SKM-1 (cell line): ENCODE results near the gene HSD17B12.
"Not testable (repeated sequence)": the region's sequence is repeated elsewhere in the genome, so short reads cannot be mapped to it uniquely, and the experiment has no call there.

Experiments
- DNase-seq: peaks from one replicate; lab custom pipeline; 2025; ENCODE audit not compliant: unreplicated experiment; lab: John Stamatoyannopoulos, UW

Gene HSD17B12

DNA sequence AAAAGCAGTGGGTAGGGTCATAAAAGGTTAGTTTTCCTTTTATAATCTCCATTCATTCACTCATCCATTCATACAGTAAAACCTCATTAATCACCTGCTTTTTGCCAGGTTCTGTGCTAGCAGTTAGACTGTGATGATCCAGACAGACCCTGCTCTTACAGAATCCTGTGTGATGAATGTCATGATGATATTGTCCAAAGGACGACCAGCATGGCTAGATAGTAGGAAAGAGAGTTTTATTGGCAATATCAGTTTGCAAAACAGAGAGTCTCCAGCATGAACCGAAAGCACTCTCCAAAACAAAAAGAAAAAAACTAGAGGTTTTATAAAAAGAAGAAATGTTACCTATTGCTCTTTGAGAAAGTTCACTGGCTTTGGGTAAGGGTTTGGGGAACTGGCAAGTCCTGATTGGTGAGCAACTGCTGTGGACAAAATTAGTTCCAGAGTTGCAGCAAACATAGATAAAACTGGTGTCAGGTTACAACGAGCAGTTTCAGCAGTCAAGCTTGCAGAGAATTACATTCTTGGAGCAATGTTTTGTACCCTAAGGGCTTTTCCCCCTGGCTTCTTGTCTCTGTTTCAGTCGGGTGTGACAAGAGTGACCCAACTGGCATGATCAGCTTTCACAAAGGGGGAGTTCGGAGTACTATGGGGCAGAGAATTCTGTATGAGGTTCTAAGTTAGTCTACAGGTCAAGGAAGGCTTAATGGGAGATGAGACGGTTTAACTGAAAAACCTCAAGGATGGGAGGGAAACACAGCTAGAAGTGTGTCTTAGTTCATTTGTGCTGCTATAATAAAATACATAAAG lies 58.3 kb downstream of the HSD17B12 start:
- peak; percentile 33 for DNase-seq

DNA sequence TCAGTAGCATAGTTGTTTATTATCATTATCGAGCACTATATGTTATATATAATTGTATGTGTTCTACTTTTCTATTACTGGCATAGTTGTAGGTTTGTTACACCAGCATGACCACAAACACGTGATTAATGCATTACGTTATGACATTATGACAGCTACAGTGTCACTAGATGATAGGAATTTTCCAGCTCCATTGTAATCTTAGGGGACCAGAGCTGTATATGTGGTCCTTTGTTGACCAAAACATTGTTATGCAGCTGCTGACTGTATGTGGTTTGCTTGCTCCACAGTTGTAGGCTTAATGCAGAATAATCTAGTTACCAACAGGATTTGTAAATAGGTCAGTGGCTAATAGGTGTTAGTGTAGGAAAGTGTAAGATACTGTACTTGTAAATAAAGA lies 66.1 kb downstream of the HSD17B12 start:
- DNase-seq: no peak

DNA sequence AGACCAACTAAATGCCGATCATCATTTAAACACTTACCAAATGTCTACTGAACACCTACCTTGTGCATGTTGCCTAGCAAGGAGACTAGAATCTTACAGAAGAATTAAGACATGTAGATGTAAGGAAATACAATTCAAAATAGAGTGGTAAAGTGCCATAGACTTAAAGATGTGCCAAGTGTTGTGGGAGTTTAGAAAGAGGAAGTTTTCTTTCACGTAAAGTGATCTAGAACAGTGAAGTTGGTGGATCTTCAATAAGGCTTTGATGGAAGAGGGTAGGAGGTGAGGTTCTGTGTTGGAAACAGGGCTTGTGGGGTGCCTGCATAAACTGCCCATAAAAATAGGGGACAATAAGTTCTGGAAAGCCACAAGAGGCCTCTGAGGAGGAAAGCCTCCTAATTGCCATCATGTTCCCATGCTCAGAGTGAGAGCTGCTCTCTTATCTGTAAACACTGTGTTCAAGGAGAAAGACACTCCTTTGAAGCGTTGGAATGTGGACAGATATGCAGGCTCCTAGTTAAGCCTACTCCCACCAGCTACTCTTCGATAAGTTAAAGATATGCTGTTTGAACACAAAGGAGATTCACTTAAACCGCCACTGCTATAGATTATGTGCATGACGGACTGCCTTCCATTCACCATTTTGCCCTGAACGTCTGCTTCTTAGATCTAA lies 66.7 kb downstream of the HSD17B12 start:
- DNase-seq: no peak

DNA sequence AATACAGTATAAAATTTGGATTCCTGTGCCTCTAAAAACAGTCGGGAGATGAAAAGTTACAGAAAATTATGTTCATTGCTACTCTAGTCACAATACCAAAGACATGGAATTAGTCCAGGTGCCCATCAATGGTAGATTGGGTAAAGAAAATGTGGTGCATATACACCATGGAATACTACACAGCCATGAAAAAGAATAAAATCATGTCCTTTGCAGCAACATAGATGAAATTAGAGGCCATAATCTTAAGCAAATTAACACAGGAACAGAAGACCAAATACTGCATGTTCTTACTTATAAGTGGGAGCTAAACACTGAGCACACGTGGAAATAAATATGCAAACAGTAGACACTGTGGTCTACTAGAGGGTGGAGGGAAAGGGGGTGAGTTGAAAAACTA lies 67.6 kb downstream of the HSD17B12 start:
- no peak for DNase-seq

DNA sequence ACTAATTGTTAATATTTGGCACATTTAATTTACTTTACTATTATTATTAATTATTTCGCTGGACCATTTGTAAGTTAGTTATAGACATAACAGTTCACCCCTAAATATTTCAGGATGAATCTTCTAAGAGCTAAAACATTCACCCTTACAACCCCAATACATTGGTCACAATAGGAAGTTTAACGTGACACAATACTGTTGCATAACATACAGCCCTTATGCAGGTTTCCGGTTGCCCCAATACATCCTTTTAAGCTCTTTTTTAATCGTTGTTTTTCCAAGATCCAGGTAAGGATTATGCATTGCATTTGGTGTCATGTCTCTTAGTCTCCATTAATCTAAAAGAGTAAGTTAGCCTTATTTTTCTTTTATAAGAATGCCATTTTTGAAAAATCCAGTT lies 71.2 kb downstream of the HSD17B12 start:
- DNase-seq: no peak

DNA sequence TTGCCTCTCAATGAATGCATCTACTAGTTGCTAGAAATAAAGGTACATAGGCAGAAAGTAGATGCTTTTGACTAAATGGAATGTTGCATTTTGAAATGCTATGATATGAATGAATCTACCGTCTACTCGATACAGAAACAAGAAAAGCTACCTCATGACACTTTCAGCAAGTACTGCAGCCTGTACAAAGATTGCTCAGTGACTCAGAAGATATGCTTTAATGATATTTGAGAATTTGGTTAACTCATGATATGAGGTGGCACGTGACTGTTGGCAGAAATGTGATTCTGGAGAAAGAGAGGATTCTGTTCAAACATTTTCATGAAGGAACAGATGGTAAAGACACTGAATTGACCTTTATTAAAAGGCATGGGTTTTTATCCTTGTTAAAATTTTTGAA lies 76.0 kb downstream of the HSD17B12 start:
- DNase-seq: no peak

DNA sequence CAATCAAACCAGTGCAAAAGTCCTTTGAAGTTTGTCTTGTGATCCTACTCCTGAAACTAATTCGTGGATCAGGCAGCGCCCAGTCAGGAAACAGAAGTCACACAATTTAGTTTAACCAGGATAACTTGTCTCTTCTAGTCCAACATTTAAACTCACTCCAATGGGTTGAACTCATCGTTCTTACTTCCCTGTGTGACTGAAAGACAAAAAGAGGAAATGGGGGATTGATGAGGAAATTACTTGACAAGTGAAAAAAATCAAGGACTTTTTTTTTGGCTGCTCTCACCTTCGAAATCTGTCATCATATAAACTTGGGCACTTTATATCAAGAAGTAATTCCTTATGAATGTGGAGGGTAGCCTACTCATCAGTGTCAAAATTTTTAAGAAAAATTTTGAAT lies 78.4 kb downstream of the HSD17B12 start:
- peak; percentile 47 for DNase-seq

DNA sequence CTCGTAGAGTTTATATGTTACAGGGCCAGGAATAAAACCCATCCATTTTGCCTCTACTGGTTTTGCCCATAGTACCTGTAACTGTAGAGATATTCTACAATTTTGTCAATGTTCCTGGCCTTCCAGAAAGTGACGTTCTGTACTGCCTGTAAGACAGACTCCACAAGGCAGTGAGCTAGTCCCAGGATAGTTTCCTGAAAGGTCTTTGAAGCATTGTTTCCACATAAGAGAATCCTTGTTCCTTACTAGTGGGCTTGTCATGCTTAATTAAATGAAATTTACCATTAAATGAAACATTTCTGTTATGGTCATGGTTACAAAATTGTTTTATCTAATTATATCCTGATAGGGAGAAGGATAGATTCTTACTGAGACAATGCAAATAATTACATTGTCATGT lies 80.4 kb downstream of the HSD17B12 start:
- DNase-seq: no peak

DNA sequence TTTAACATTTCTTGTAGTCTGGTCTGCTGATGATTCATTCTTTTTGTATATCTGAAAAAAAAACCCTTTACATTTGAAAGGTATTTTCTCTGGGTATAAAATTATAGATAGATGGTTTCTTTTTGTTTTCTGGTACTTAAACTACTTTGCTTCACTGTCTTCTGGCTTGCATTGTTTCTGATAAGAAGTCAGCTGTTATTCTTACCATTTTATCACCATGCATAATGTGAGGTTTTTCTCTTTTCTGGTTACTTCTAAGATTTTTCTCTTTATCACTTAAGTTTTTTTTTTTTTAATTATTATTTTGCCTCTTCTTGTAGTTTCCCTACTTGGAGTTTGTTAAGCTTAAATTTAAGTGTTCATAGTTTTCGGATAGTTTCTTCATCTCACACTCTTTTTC lies 84.7 kb downstream of the HSD17B12 start:
- no peak for DNase-seq

DNA sequence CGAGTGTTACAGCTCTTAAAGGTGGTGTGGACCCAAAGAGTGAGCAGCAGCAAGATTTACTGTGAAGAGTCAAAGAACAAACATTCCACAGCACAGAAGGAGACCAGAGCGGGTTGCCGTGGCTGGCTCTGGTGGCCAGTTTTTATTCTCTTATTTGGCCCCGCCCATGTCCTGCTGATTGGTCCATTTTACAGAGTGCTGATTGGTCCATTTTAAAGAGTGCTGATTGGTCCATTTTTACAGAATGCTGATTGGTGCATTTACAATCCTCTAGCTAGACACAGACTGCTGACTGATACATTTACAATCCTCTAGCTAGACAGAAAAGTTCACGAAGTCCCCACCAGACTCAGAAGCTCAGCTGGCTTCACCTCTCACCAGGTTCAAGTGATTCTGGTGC lies 88.1 kb downstream of the HSD17B12 start:
- DNase-seq: not testable (repeated sequence)

DNA sequence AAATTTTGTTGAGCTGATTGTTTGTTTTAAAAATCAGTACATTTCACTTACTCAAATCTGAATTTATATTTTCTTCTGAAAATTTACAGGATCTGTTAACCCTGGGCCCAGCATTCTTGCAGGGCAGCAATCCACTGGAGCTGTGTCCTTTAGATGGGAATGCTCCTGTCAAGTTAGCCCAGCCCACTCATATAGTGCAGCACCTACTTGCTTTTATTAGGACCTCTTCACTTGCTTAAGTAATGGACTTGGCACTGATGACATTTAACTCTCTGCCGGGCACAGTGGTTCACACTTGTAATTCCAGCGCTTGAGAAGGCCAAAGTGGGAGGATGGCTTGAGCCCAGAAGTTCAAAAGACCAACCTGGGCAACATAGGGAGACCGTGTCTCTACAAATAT lies 89.6 kb downstream of the HSD17B12 start:
- DNase-seq: no peak

DNA sequence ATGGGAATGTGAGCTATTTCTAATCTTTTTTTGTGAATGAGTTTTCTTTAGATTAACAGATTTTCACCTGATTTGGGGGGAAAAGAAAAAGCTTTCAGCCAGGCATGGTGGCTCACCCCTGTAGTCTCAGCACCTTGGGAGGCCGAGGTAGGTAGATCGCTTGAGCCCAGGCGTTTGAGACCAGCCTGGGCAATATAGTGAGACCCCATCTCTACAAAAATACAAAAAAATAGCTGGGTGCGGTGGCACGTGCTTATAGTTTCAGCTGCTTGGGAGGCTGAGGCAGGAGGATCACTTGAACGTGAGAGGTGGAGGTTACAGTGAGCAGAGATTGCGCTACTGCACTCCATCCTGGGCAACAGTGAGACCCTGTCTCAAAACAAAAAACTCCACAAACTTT lies 92.2 kb downstream of the HSD17B12 start:
- no peak for DNase-seq

DNA sequence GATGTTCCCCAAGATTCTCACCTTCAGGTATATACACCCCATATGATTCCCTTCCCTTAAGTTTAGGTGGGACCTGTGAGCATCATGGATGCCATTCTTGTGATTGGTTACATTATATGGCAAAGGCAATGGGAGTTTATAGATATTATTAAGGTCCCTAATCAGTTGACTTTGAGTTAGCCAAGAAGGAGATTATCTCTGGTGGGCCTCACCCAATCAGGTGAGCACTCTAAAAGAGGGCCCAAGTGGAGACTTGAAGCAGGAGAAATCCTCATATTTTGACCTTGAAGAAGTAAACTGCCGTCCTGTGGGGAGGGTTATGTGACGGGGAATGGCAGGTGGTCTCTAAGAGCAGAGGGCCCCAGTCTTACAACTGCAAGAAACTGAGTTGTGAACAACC lies 94.2 kb downstream of the HSD17B12 start:
- no peak for DNase-seq

DNA sequence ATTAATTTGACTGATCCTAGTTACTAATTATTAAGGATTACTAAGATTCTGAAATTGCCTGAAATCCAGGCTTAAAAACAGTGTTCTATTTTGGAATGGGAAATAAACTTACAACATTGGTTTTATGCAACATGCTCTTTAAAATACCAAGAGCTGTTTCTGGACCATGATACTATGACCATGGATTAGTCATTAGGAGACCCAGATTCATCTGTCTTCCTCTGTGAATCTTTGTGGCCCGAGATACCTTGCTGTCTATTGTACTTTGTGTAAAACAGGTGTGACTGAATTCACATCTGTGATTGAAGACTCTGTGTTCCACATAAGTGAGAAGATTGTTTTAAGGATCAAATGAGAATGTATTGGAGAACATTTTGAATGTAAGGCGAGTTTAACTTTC lies 98.8 kb downstream of the HSD17B12 start:
- no peak for DNase-seq

DNA sequence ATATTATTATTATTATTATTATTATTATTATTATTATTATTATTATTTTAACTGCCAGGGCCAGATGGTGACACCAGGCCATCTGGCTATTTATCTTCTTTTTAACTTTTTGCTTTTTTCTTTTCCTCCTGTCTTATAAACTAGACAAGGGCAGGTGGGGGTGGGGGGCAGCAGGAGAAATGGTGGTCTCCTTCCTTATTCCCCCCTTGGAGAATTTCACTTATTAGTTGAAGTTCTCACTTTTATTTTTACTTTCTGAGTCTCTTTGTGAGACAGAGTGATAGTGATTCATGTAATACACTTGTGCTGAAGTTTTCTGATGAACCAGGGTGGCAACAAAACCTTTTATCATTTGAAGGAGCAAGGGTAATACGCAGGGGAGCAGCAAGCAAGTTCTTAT lies 103.8 kb downstream of the HSD17B12 start:
- DNase-seq: no peak

DNA sequence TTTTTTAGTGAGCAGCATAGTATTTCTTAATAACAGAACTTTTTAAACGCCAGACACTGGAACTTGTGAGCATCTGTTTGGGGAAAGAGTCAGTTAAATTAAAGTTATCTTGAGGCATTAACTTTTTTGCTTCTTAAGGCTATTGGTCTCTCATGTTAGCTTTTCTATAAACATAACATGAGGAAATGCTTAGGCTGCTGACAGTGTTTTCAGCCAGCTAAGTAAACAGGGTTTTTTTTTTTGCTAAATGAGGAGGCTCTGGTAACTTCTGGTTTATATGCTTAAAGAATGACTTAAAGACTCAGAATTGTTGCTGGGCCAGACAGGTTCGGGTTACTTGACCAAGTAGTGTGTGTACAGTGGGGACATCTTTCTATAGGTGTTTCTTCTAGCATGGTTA lies 104.3 kb downstream of the HSD17B12 start:
- no peak for DNase-seq

DNA sequence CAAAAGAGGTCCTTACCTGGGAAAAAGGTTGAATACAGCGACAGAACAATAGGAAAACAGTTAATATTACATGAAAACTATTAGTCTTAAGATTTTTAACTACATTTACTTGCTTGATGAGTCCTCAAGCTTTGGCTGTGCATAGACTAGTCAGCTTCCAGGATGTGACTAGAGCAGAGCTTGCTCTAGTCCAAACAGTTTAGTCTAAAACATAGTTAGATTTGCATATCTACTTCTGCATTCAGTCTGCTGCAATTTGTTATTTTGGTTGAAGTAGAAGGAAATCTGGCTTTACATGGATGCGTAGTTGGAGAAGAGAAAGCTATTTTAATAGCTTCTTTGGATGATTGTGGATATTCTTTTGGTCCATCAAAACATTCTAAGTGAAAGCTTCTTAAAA lies 104.8 kb downstream of the HSD17B12 start:
- DNase-seq: no peak

DNA sequence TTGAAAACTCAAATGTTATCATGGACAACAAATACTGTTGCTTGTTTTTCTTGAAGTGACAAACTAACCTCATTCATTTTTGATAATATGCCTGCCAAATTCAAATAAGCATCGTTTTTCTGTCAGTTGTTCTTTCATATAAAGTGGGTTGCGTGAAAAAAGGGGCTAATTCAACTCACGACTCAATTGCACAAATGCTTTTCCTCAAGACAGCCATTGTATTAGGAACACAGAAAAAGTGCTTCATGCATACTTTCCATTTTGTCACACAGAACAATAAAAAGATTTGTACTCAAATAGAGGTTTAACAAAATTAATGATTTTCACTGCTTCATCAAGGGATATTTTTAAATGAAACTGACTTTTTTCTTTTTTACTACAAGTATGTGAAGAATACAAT lies 105.5 kb downstream of the HSD17B12 start:
- no peak for DNase-seq

DNA sequence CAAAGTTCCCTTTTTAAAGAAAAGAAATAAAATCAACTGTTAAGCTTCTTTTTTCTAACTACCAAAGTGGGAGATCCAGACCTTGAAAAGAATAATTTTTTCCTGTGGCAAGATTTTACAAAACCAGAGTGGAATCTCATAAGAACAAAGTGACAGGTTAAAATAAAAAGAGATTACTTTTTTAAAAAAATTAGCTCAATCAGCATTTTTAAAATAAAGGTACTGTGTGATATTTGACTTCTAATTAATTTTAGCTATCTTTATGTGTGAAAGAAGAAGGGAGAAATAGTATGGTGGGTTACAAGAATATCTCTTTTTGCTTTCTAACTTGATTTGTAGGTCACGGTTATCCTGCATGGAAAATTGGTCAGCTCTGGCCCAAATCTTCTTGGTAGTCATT lies 107.3 kb downstream of the HSD17B12 start:
- no peak for DNase-seq

DNA sequence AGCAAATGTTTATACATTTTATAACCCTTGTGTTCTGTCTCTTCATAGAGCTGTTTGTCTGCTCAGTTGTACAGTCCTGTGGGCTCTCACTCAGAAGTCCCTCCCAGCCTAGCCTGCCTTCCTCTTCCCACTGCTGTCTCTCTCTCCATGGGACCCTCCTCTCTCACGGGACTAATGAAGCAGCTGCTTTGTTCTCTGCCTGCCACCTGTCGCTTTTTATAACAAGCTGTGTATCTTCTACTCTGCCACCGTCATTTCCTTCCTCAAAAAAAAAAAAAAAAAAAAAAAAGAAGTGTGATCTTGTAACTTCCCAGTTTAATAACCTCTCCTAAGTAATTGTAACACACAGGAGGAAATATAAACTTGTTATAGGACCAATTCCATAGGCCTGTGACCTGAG lies 107.9 kb downstream of the HSD17B12 start:
- no peak for DNase-seq

DNA sequence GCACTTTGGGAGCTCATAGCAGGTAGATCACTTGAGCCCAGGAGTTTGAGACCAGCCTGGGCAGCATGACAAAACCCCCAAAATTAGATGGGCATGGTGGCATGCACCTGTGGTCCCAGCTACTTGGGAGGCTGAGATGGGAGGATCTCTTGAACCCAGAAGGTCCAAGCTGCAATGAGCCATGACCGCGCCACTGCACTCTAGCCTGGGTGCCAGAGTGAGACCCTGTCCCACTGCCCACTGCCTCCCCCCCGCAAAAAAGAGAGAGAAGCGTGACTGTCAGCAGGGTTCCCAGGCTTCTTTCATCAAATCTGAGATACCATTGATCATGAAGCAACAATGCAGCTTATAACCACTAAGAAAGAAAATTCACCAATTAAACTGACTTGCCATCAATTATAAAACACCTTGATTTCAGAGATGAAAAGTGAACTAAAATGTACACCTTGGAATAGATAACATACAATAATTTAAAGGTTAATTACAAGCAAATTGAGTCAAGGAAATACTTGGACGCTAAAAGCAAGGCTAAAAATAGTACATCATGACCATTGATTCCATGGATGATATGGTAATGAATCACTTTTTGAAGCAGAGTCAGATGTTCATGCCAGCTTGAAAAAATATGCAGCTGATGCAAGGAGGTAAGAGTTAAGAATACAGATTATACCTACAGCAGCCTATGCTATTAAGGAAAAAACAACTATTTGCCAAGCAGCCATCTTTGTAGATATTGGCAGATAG lies 109.3 kb downstream of the HSD17B12 start:
- no peak for DNase-seq

DNA sequence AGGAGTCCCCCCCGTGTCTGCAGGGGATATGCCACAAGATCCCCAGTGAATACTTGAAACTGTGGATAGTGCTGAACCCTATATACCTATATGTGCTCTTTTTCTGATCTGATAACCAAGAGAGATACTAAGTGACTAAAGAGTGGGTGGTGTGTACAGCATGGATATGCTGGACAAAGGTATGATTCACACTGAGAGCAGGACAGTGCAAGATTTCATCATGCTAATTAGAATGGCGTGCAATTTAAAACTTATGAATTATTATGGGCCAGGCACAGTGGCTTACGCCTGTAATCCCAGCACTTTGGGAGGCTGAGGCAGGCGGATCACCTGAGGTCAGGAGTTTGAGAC lies 109.9 kb downstream of the HSD17B12 start:
- no peak for DNase-seq
